HTERT RPE-1 (cell line): ENCODE measurements around the gene ADAT2.

Experiments
- in situ Hi-C: fragments of 300-500 bp; cut with MboI; formaldehyde crosslinking; loops from 4 replicates; pipeline ENCODE4 v1.14.3; 2020; ENCODE audit warnings: low sequenced_read_pairs

ADAT2 gene

GRCh38 chr6:143399176-143399575, 51.3 kb downstream of the ADAT2 start:
- in situ Hi-C loops: no loop called here

DNA sequence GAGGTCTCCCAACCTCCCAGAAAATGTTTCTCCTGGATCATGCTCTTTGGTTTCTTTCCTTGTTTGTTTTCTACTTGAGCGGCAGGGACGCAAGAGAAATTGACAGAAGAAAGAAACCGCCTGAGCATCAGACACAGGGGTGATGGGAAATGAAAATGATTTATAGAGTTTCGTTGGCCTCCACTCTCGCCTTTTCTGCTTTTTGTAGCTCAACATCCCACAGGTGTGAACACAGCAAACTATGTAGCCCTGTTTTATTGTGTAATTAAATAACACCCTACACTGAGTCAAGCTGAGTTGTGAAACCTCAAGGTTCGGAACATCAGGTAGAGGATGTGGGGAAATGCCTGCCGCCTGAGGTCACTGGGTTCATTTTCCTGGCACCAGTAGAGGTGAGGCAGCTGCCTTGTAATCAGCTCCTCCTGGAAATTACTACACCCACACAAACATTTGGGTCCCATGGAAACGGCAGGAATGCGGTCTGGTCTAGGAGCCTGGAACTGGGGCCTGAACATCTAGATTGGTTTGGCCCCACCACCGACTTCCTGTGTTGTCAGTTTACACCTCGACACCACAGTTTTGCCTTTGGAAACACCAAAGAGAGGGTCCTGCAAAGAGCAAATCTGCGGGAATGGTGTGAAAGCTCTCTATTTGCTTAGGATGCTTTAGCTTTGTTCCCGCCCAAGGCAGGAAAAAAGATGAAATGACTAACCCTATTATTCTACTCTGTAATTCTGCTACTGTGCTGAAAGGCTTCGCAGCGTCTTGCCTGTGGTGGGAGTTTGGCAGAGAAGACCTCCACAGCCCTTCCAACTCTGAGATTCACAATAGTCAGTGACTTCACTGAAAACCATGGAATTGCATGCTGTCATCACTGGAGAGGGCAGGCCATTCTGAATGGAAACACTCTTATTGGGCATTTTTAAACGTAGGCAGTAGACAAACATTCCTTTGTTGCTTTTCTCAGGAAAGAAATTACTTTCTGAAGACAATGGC, 53.0 kb downstream of the ADAT2 start:
- in situ Hi-C loops: no loop called here

DNA sequence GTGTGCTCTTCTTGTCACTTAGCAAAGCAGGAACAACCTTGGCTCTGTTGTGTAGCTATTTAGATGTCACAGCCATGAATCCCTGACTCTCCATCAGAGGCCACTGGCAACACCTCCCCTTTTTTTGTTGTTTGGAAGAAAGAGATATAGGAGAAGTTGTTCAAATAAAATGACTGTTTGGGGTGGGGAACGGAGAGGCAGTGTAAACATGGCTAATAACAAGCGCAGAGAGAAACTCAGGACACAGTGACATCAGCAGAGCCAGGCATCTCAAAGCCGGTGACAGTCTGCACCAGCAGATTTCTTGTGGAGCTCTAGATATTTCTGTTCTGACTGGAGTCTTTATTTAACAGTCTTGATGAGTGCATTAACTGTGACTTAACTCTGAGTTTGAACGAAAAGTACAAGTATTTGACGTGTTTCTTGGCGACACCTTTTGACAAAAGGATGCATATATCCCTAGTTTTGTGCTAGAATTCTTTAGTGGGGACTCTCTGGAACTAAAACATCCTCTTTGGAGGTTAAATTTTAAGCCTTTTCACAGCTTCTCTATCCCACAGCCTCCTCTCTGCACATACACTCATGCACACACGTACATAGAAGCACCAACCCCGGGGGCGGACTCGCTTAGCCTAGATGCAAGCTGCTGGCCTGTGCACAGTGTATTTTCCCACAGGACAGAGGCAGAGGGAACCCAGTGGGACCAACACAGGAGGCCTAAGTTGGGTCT, 53.8 kb downstream of the ADAT2 start:
- in situ Hi-C loops: no loop called here

DNA sequence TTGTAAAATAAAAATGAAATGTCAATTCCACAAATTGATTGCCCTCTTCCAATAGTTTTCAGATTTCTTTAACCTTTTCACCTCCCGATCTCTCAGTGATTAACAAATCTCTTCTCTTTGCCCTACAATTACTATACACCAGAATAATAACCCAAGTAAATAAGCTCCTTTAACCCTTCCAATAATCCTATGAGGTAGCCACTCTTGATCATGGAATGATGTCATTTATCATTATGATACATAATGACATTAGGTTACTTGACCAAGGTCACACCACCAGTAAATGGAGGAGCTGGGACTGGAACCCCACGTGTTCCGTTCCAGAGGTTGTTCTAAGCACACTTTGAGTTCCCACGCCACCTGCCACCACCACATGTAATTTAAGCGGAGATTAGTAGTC, 54.8 kb downstream of the ADAT2 start:
- in situ Hi-C loops: no loop called here

- in situ Hi-C loops: no loop called here
These were observed 56.1 kb downstream of the ADAT2 start for GRCh38 chr6:143394389-143394788.

- in situ Hi-C loops: no loop called here
These were observed 60.2 kb downstream of the ADAT2 start for GRCh38 chr6:143390278-143390677.

DNA sequence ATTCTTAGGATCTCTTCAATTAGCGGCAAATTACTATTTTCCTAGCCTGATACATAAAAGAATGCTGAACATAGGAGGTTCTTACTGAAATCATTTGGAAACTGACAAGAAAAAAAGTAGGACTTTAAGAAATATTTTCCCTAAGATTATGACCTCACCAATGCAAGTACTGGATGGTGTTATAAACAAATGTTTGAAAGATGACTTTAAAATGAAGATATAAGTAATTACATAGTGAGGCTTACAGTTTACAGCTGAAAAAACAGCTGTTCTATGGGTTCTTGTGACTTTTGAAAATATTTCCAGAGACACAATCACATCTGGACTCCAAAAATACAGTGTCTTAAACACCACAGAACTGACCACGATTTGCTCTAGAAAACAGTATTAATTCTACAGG, 64.9 kb downstream of the ADAT2 start:
- in situ Hi-C loops: no loop called here

GRCh38 chr6:143376861-143377260, 73.6 kb downstream of the ADAT2 start:
- in situ Hi-C loops: no loop called here

- in situ Hi-C loops: no loop called here
These were observed 74.1 kb downstream of the ADAT2 start for GRCh38 chr6:143376375-143376774.

- in situ Hi-C loops: no loop called here
These were observed 75.4 kb downstream of the ADAT2 start for GRCh38 chr6:143375022-143375585.

- in situ Hi-C loops: no loop called here
These were observed 76.5 kb downstream of the ADAT2 start for GRCh38 chr6:143374014-143374413.
